HEK293 (cell line): ENCODE measurements around the gene TMEM88.

ENCODE experiments used
- CTCF ChIP-seq: fragments of 450-650 bp; formaldehyde crosslinking; IDR thresholded peaks from 2 replicates; pipeline ENCODE4 v1.5.1; 2016; ENCODE audit warnings: missing biosample characterization, missing genetic modification characterization
- ZNF341 ChIP-seq: fragments of 450-650 bp; formaldehyde crosslinking; IDR thresholded peaks from 2 replicates; pipeline ENCODE4; 2016; ENCODE audit warnings: low read depth, missing biosample characterization, missing genetic modification characterization
- ZNF639 ChIP-seq: fragments of 450-650 bp; formaldehyde crosslinking; IDR thresholded peaks from 2 replicates; pipeline ENCODE4 v1.5.1; 2016; ENCODE audit warnings: missing biosample characterization, missing genetic modification characterization

- TF ChIP-seq CTCF (tag by site-specific recombination) = 0 out of 2 replicates have a peak, but pooled peaks have one; percentile 49
- TF ChIP-seq ZNF639 = no peak
- TF ChIP-seq ZNF341 = peak; percentile 84
Measured at GRCh38 chr17:7844292-7845154, 10.3 kb upstream of the TMEM88 start.
